DOHH2 (cell line): ENCODE measurements around the gene PIGC.

Source experiments
- H3F3A ChIP-seq: fragments of 200-600 bp; sonication (generic), shearing (Covaris generic); 2 replicates; pipeline ENCODE4 v1.6.0; 2016; ENCODE audit warnings: antibody characterized with exemption, mild to moderate bottlenecking; ENCODE audit not compliant: control insufficient read depth, insufficient read depth
- H3K27ac ChIP-seq: fragments of 200-600 bp; sonication (generic); 2 replicates; pipeline ENCODE4 v1.5.1; 2014; ENCODE audit warnings: low read depth, mild to moderate bottlenecking, low read length, moderate library complexity
- H3K27me3 ChIP-seq: fragments of 200-600 bp; sonication (generic); 2 replicates; pipeline ENCODE4 v1.6.1; 2014; ENCODE audit warnings: mild to moderate bottlenecking, low read length, mixed read lengths; ENCODE audit not compliant: control insufficient read depth
- H3K36me3 ChIP-seq: fragments of 200-600 bp; sonication (generic); 2 replicates; pipeline ENCODE4 v1.6.1; 2014; ENCODE audit warnings: mild to moderate bottlenecking, low read length, moderate library complexity, mixed read lengths; ENCODE audit not compliant: control insufficient read depth
- H3K4me1 ChIP-seq: fragments of 200-600 bp; sonication (generic); 2 replicates; pipeline ENCODE4 v1.6.1; 2014; ENCODE audit warnings: mild to moderate bottlenecking, low read length, mixed read lengths; ENCODE audit not compliant: control insufficient read depth
- H3K4me2 ChIP-seq: fragments of 200-600 bp; sonication (generic); 2 replicates; pipeline ENCODE4 v1.6.0; 2014; ENCODE audit warnings: mild to moderate bottlenecking, low read length, moderate library complexity
- H3K4me3 ChIP-seq: fragments of 200-600 bp; sonication (generic); 2 replicates; pipeline ENCODE4 v1.5.1; 2014; ENCODE audit warnings: mild to moderate bottlenecking, low read length, mixed read lengths
- H3K79me2 ChIP-seq: fragments of 200-600 bp; sonication (generic); 2 replicates; pipeline ENCODE4 v1.6.1; 2014; ENCODE audit warnings: mild to moderate bottlenecking, low read length, mixed read lengths; ENCODE audit not compliant: control insufficient read depth
- H3K9me2 ChIP-seq: fragments of 200-600 bp; sonication (generic); replicated peaks from 2 replicates; pipeline ENCODE4 v1.6.1; 2014; ENCODE audit warnings: mild to moderate bottlenecking, low read length, mixed read lengths; ENCODE audit not compliant: control insufficient read depth
- H3K9me3 ChIP-seq: fragments of 200-600 bp; sonication (generic); 2 replicates; pipeline ENCODE4 v1.6.1; 2014; ENCODE audit warnings: antibody characterized with exemption, low read length, mixed read lengths; ENCODE audit not compliant: control insufficient read depth, insufficient read depth
- H4K20me1 ChIP-seq: fragments of 200-600 bp; sonication (generic); 2 replicates; pipeline ENCODE4 v1.6.0; 2014; ENCODE audit warnings: low read depth, mild to moderate bottlenecking, antibody characterized with exemption, low read length, moderate library complexity; ENCODE audit not compliant: control insufficient read depth, insufficient read depth
- CTCF ChIP-seq: fragments of 200-600 bp; sonication (generic); IDR thresholded peaks from one replicate; pipeline ENCODE4 v1.5.1; 2014; ENCODE audit warnings: antibody characterized with exemption, mild to moderate bottlenecking, low read depth, low read length; ENCODE audit not compliant: poor library complexity, severe bottlenecking
- EZH2phosphoT487 ChIP-seq: fragments of 200-600 bp; sonication (generic); IDR thresholded peaks from 2 replicates; pipeline ENCODE4 v1.6.1; 2017; ENCODE audit warnings: borderline replicate concordance, mild to moderate bottlenecking, antibody characterized with exemption, low read length, moderate library complexity, mixed read lengths

Gene PIGC

GRCh38 chr1:172430128-172430454 lies 13.8 kb downstream of the PIGC start:
- no peaks in the 10 kb centered on the region for H3K9me2 ChIP-seq
- H3K4me3 ChIP-seq, result no peak overlapping the region
- TF ChIP-seq CTCF (no peak), EZH2phosphoT487 (no peak)
- no peak overlapping the region for H3K27ac ChIP-seq
- H3K36me3 ChIP-seq, result no peaks in the 10 kb centered on the region
- no peak overlapping the region for H3K4me2 ChIP-seq
- no peaks in the 10 kb centered on the region for H3K79me2 ChIP-seq
- no peaks in the 10 kb centered on the region for H3F3A ChIP-seq
- H3K4me1 ChIP-seq, result no peaks in the 10 kb centered on the region
- H3K27me3 ChIP-seq, result no peaks in the 10 kb centered on the region
- no peaks in the 10 kb centered on the region for H3K9me3 ChIP-seq
- no peaks in the 10 kb centered on the region for H4K20me1 ChIP-seq

- H3K4me1 ChIP-seq, result no peaks in the 10 kb centered on the region
- H3K27ac ChIP-seq, result no peak overlapping the region
- no peaks in the 10 kb centered on the region for H4K20me1 ChIP-seq
- no peak overlapping the region for H3K4me3 ChIP-seq
- no peaks in the 10 kb centered on the region for H3F3A ChIP-seq
- TF ChIP-seq CTCF, result peak; percentile 86
- TF ChIP-seq EZH2phosphoT487, result no peak
- no peaks in the 10 kb centered on the region for H3K9me2 ChIP-seq
- no peak overlapping the region for H3K4me2 ChIP-seq
- no peaks in the 10 kb centered on the region for H3K79me2 ChIP-seq
- no peaks in the 10 kb centered on the region for H3K27me3 ChIP-seq
- no peaks in the 10 kb centered on the region for H3K9me3 ChIP-seq
- H3K36me3 ChIP-seq, result no peaks in the 10 kb centered on the region
Measured at GRCh38 chr1:172429331-172430127, 14.3 kb downstream of the PIGC start.

- Histone ChIP-seq H3K27ac (no peak overlapping the region), H3K4me3 (no peak overlapping the region), H3K79me2 (no peaks in the 10 kb centered on the region), H3K27me3 (no peaks in the 10 kb centered on the region), H3F3A (no peaks in the 10 kb centered on the region), H3K4me1 (no peaks in the 10 kb centered on the region), H3K9me2 (no peaks in the 10 kb centered on the region), H3K4me2 (no peak overlapping the region), H3K36me3 (no peaks in the 10 kb centered on the region), H4K20me1 (no peaks in the 10 kb centered on the region), H3K9me3 (no peaks in the 10 kb centered on the region)
- TF ChIP-seq EZH2phosphoT487, result no peak
- no peak for TF ChIP-seq CTCF
Measured at GRCh38 chr1:172427191-172427590, 16.7 kb downstream of the PIGC start.
